H1 (cell line): ENCODE results near the gene CSRP3. TPM values are rescaled to one million over a fixed set of nuclear protein-coding genes. Genes with fewer than 3 reads are reported as not detected.

Experiments
- CTCF ChIA-PET: fragments of 300-600 bp; sonication (Branson Sonifier 250); formaldehyde crosslinking; loops from one replicate; lab custom pipeline; 2021; ENCODE audit not compliant: partially characterized antibody; lab: Charles Lee
- POLR2A ChIA-PET: fragments of 300-600 bp; sonication (Branson Sonifier 250); formaldehyde crosslinking; loops from one replicate; lab custom pipeline; 2021; ENCODE audit warnings: inconsistent platforms; ENCODE audit not compliant: partially characterized antibody; lab: Charles Lee
- DNase-seq, 2 experiments: peaks; one replicate each; pipeline versions ENCODE4 v3.0.0 to v3.0.0-alpha.2; 2010 to 2022; ENCODE audit warnings: low spot score in 2 of 2, low read depth in 1 of 2, mixed read lengths in 1 of 2
- FAIRE-seq: peaks from 2 replicates; lab custom pipeline; 2011; peaks lifted over from hg19 to GRCh38; lab: Jason Lieb, UNC
- H2AFZ ChIP-seq: 2 replicates; pipeline ENCODE4 v1.8.1; 2012; ENCODE audit warnings: low read length, inconsistent platforms
- H2AK5ac ChIP-seq: 2 replicates; pipeline ENCODE4 v1.6.1; 2013; ENCODE audit warnings: low read depth, low read length
- H2BK120ac ChIP-seq: replicated peaks from 2 replicates; pipeline ENCODE3; 2013; ENCODE audit warnings: low read depth, low read length, inconsistent platforms
- H2BK12ac ChIP-seq: 2 replicates; pipeline ENCODE4 v1.6.1; 2013; ENCODE audit warnings: low read depth, low read length
- H2BK15ac ChIP-seq: 2 replicates; pipeline ENCODE4 v1.6.1; 2013; ENCODE audit warnings: low read length
- H2BK20ac ChIP-seq: 2 replicates; pipeline ENCODE4 v1.6.1; 2013; ENCODE audit warnings: low read length
- H2BK5ac ChIP-seq: 2 replicates; pipeline ENCODE4 v1.6.1; 2013; ENCODE audit warnings: low read depth, low read length
- H3K14ac ChIP-seq: 2 replicates; pipeline ENCODE4 v1.6.1; 2013; ENCODE audit warnings: inconsistent platforms; ENCODE audit not compliant: insufficient read length
- H3K18ac ChIP-seq: 2 replicates; pipeline ENCODE4 v1.6.1; 2013; ENCODE audit warnings: low read length; ENCODE audit errors: extremely low read depth
- H3K23ac ChIP-seq: 2 replicates; pipeline ENCODE4 v1.6.1; 2013; ENCODE audit warnings: inconsistent platforms; ENCODE audit not compliant: insufficient read length
- H3K23me2 ChIP-seq: 2 replicates; pipeline ENCODE4 v1.6.1; 2013; ENCODE audit warnings: low read depth, low read length
- H3K27ac ChIP-seq: 2 replicates; pipeline ENCODE4 v1.6.1; 2011; ENCODE audit warnings: low read depth, low read length, inconsistent platforms
- H3K27me3 ChIP-seq, 4 experiments: replicated peaks in 1 of 4; 1 replicate in 1 of 4; 2 replicates in 3 of 4; pipeline versions ENCODE4 v1.6.1 to v1.8.1; 2011 to 2013; ENCODE audit warnings: low read length in 3 of 4, mild to moderate bottlenecking in 3 of 4, inconsistent platforms in 2 of 4, mixed read lengths in 2 of 4, moderate library complexity in 1 of 4; ENCODE audit not compliant: control insufficient read depth in 3 of 4, insufficient read depth in 3 of 4; ENCODE audit errors: extremely low read depth in 1 of 4
- H3K36me3 ChIP-seq, 4 experiments: 2 replicates each; pipeline versions ENCODE4 v1.6.1 to v1.8.1; 2011 to 2013; ENCODE audit warnings: mild to moderate bottlenecking in 4 of 4, low read length in 3 of 4, moderate library complexity in 2 of 4, control low read depth in 1 of 4, inconsistent platforms in 1 of 4; ENCODE audit not compliant: insufficient read depth in 4 of 4, control insufficient read depth in 2 of 4
- H3K4ac ChIP-seq: replicated peaks from 2 replicates; pipeline ENCODE3; 2013; ENCODE audit warnings: low read length, low read depth, mixed read lengths, inconsistent platforms; ENCODE audit not compliant: insufficient read length
- H3K4me1 ChIP-seq, 4 experiments: replicated peaks in 1 of 4; 1 replicate in 1 of 4; 2 replicates in 3 of 4; pipeline versions ENCODE4 v1.6.1 to v1.8.1; 2011 to 2013; ENCODE audit warnings: low read length in 3 of 4, inconsistent platforms in 2 of 4, mixed read lengths in 1 of 4; ENCODE audit not compliant: insufficient read depth in 4 of 4, control insufficient read depth in 3 of 4
- H3K4me2 ChIP-seq, 2 experiments: 2 replicates each; pipeline versions ENCODE4 v1.6.1 to v1.8.1; 2011 to 2013; ENCODE audit warnings: low read depth in 2 of 2, low read length in 2 of 2, control low read depth in 1 of 2, inconsistent platforms in 1 of 2, mild to moderate bottlenecking in 1 of 2; ENCODE audit not compliant: insufficient read depth in 1 of 2
- H3K4me3 ChIP-seq, 4 experiments: fragments of 200-600, 300-600 bp in 1 of 4; sonication (generic), shearing (Covaris generic), sonication (Bioruptor Twin) in 1 of 4; 2 replicates each; pipeline versions ENCODE4 v1.5.1 to v1.8.1; 2011 to 2016; ENCODE audit warnings: low read length in 4 of 4, low read depth in 3 of 4, control low read depth in 2 of 4, inconsistent platforms in 2 of 4, mild to moderate bottlenecking in 2 of 4, mixed read lengths in 1 of 4, moderate library complexity in 1 of 4; ENCODE audit not compliant: insufficient read depth in 2 of 4; ENCODE audit errors: extremely low read depth in 1 of 4
- H3K56ac ChIP-seq: replicated peaks from 2 replicates; pipeline ENCODE3; 2013; ENCODE audit warnings: low read depth, mild to moderate bottlenecking, mixed read lengths, low read length, inconsistent platforms; ENCODE audit not compliant: insufficient read length
- H3K79me1 ChIP-seq: 2 replicates; pipeline ENCODE4 v1.6.1; 2013; ENCODE audit warnings: low read depth, low read length, control low read depth
- H3K79me2 ChIP-seq, 2 experiments: 2 replicates each; pipeline versions ENCODE4 v1.6.1 to v1.8.1; 2012 to 2013; ENCODE audit warnings: low read length in 2 of 2, mild to moderate bottlenecking in 2 of 2, inconsistent platforms in 1 of 2; ENCODE audit not compliant: insufficient read depth in 2 of 2, control insufficient read depth in 1 of 2
- H3K9ac ChIP-seq, 4 experiments: replicated peaks in 1 of 4; 1 replicate in 1 of 4; 2 replicates in 3 of 4; pipeline versions ENCODE4 v1.6.1 to v1.8.1; 2011 to 2013; ENCODE audit warnings: low read depth in 3 of 4, low read length in 3 of 4, control low read depth in 2 of 4, mild to moderate bottlenecking in 2 of 4, moderate library complexity in 2 of 4, inconsistent platforms in 1 of 4; ENCODE audit errors: extremely low read depth in 1 of 4
- H3K9me3 ChIP-seq, 2 experiments: 2 replicates each; pipeline versions ENCODE4 v1.6.1 to v1.8.1; 2012 to 2013; ENCODE audit warnings: mild to moderate bottlenecking in 2 of 2, moderate library complexity in 2 of 2, control low read depth in 1 of 2, inconsistent platforms in 1 of 2, low read depth in 1 of 2, low read length in 1 of 2, mixed read lengths in 1 of 2; ENCODE audit not compliant: insufficient read depth in 2 of 2
- H4K20me1 ChIP-seq, 2 experiments: replicated peaks in 1 of 2; 2 replicates each; pipeline versions ENCODE3 to v1.8.1; 2011 to 2013; ENCODE audit warnings: inconsistent platforms in 2 of 2, low read length in 2 of 2, mild to moderate bottlenecking in 1 of 2; ENCODE audit not compliant: insufficient read depth in 2 of 2, control insufficient read depth in 1 of 2
- H4K5ac ChIP-seq: 2 replicates; pipeline ENCODE4 v1.6.1; 2013; ENCODE audit warnings: low read length, low read depth, mixed read lengths, inconsistent platforms; ENCODE audit not compliant: insufficient read length
- H4K8ac ChIP-seq: 2 replicates; pipeline ENCODE4 v1.8.0; 2013; ENCODE audit warnings: mild to moderate bottlenecking, moderate library complexity, low read length, inconsistent platforms; ENCODE audit not compliant: insufficient read depth; ENCODE audit errors: extremely low read depth
- H4K91ac ChIP-seq: replicated peaks from 2 replicates; pipeline ENCODE3; 2013; ENCODE audit warnings: low read length, mixed read lengths, inconsistent platforms; ENCODE audit not compliant: insufficient read length
- RAD21 ChIP-seq, 2 experiments: IDR thresholded peaks in 1 of 2; conservative IDR thresholded peaks in 1 of 2; 2 replicates each; pipeline ENCODE4 v1.6.1; 2011; ENCODE audit warnings: low read depth in 2 of 2, low read length in 2 of 2, improper control_type of control experiment in 1 of 2, inconsistent platforms in 1 of 2, mild to moderate bottlenecking in 1 of 2, moderate library complexity in 1 of 2
- RXRA ChIP-seq: IDR thresholded peaks from 2 replicates; pipeline ENCODE4 v1.6.1; 2011; ENCODE audit warnings: low read depth, mild to moderate bottlenecking, low read length, moderate library complexity; ENCODE audit not compliant: insufficient read depth
- SIN3A ChIP-seq, 2 experiments: IDR thresholded peaks in 1 of 2; conservative IDR thresholded peaks in 1 of 2; 2 replicates each; pipeline ENCODE4 v1.6.1; 2011 to 2012; ENCODE audit warnings: low read length in 2 of 2, improper control_type of control experiment in 1 of 2, low read depth in 1 of 2, mild to moderate bottlenecking in 1 of 2
- SIX5 ChIP-seq: IDR thresholded peaks from 2 replicates; pipeline ENCODE4 v1.6.1; 2011; ENCODE audit warnings: mild to moderate bottlenecking, low read depth, low read length
- SP1 ChIP-seq: IDR thresholded peaks from 2 replicates; pipeline ENCODE4 v1.6.1; 2011; ENCODE audit warnings: low read depth, low read length
- TBP ChIP-seq: IDR thresholded peaks from 2 replicates; pipeline ENCODE4 v1.6.1; 2011; ENCODE audit warnings: low read depth, low read length, improper control_type of control experiment
- TCF12 ChIP-seq: IDR thresholded peaks from 2 replicates; pipeline ENCODE4 v1.6.1; 2011; ENCODE audit warnings: low read depth, mild to moderate bottlenecking, low read length
- TEAD4 ChIP-seq: IDR thresholded peaks from 2 replicates; pipeline ENCODE4 v1.6.1; 2012; ENCODE audit warnings: low read depth, low read length, inconsistent platforms, mixed read lengths
- WGBS, 2 experiments: shearing (Covaris generic) in 1 of 2; methylation state at CpG; one replicate each; pipeline versions ENCODE4 v1.1.6 to v1.1.7; 2013 to 2015; ENCODE audit warnings: low lambda C conversion rate in 2 of 2, mixed read lengths in 2 of 2, inconsistent platforms in 1 of 2, low coverage in 1 of 2, missing lambda C conversion rate in 1 of 2; ENCODE audit not compliant: insufficient replicate concordance in 2 of 2, insufficient coverage in 1 of 2, insufficient read length in 1 of 2; ENCODE audit errors: extremely low coverage in 1 of 2, missing lambda C conversion rate in 1 of 2; 5-methylcytosine and 5-hydroxymethylcytosine counted together
- polyA plus RNA-seq, 7 experiments: library from polyadenylated mRNA; depleted of rRNA in 3 of 7; stranded (reverse) in 5 of 7; unstranded in 2 of 7; fragments of >200 nt in 5 of 7; fragments of 200-250 nt in 2 of 7; gene quantifications; 1 replicate in 5 of 7; 2 replicates in 1 of 7; 4 replicates in 1 of 7; pipeline versions ENCODE4 v1.2.1 to v1.2.3, GENCODE V29; 2011 to 2013; ENCODE audit warnings: missing spikeins in 2 of 7, mixed read lengths in 2 of 7
- total RNA-seq: library from RNA; stranded (reverse); fragmentation: NEBNext Ultra II Directional; extraction: Animal tissue kit (Norgen Biotek cat#: 25700); gene quantifications from 2 replicates; pipeline ENCODE4 v1.2.1, GENCODE V29; 2021
- TF ChIP-seq, protein P1 (sequence below): IDR thresholded peaks from 2 replicates; pipeline ENCODE4 v1.6.1; 2012; ENCODE audit warnings: low read length, inconsistent platforms
- TF ChIP-seq, protein P2 (sequence below), 3 experiments: IDR thresholded peaks; 1 replicate in 2 of 3; 2 replicates in 1 of 3; pipeline versions ENCODE4 v1.5.1 to v1.6.1; 2011; ENCODE audit warnings: low read length in 3 of 3, mild to moderate bottlenecking in 3 of 3, inconsistent platforms in 2 of 3, low read depth in 1 of 3, moderate library complexity in 1 of 3; ENCODE audit not compliant: insufficient read depth in 1 of 3; ENCODE audit errors: control extremely low read depth in 1 of 3

CSRP3 gene
- total and polyA plus RNA-seq, 2 of the 8 experiments (the other 6 are each of a cell fraction or from before 2014, with no cell fraction given): not detected

DNA sequence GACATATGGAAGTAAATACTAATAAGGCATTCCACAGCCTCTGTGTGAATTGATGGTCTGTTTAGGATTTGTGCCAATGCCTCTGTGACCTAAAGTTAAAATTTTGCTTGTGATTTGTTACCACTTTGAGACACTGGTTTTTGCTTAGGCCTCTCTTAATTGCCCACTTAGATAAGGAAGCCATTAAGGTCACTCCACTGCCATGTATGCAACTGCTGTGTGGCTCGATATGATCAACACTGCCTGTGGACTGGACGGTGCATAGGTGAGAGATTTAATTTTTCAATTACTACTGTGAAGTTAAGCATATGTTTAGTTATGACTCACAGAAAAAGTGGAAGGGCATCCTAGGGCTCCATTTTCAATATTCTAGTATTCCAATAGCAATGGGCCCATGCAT is 36.9 kb downstream of the CSRP3 start:
- no peaks in the 10 kb centered on the region for H3K23me2 ChIP-seq
- DNase-seq: no peak
- H3K27ac ChIP-seq: no peak overlapping the region
- H3K56ac ChIP-seq: no peak overlapping the region
- peaks cover 0 to 1% (median 0%) of the 10 kb centered on the region in 4 experiments; a peak in 1 of 7 replicates for H3K27me3 ChIP-seq
- H3K4me1 ChIP-seq: no peaks in the 10 kb centered on the region
- H2BK20ac ChIP-seq: no peak overlapping the region
- no peak overlapping the region for H2BK5ac ChIP-seq
- H3K4me2 ChIP-seq: no peak overlapping the region
- H3K23ac ChIP-seq: no peak overlapping the region
- WGBS, 2 experiments: 98% methylated on average over 2 of the region's 2 CpGs; no CpG with 5 or more reads in 1 of the 2 experiments
- no peak for FAIRE-seq
- H3K4me3 ChIP-seq: no peak overlapping the region
- no peaks in the 10 kb centered on the region for H3K9me3 ChIP-seq
- H3K9ac ChIP-seq: no peak overlapping the region
- H2BK120ac ChIP-seq: no peak overlapping the region
- H3K14ac ChIP-seq: no peak overlapping the region
- H4K8ac ChIP-seq: no peak overlapping the region
- no peak overlapping the region for H3K18ac ChIP-seq
- H3K4ac ChIP-seq: no peak overlapping the region
- no peak overlapping the region for H2BK12ac ChIP-seq
- no peak overlapping the region for H4K91ac ChIP-seq
- no peak overlapping the region for H2BK15ac ChIP-seq
- no peak overlapping the region for H2AFZ ChIP-seq
- H3K36me3 ChIP-seq: peaks cover 4 to 52% (median 21%) of the 10 kb centered on the region in 4 experiments; a peak in 7 of 8 replicates
- POLR2A ChIA-PET: no interaction called here
- H2AK5ac ChIP-seq: no peak overlapping the region
- CTCF ChIA-PET: no interaction called here
- no peaks in the 10 kb centered on the region for H3K79me2 ChIP-seq
- peaks cover 0 to 1% of the 10 kb centered on the region in 2 experiments for H4K20me1 ChIP-seq
- H3K79me1 ChIP-seq: no peaks in the 10 kb centered on the region
- no peak overlapping the region for H4K5ac ChIP-seq
- no peak for TF ChIP-seq TEAD4
- TF ChIP-seq TCF12: no peak
- TF ChIP-seq SP1: no peak
- TF ChIP-seq, protein P1, sequence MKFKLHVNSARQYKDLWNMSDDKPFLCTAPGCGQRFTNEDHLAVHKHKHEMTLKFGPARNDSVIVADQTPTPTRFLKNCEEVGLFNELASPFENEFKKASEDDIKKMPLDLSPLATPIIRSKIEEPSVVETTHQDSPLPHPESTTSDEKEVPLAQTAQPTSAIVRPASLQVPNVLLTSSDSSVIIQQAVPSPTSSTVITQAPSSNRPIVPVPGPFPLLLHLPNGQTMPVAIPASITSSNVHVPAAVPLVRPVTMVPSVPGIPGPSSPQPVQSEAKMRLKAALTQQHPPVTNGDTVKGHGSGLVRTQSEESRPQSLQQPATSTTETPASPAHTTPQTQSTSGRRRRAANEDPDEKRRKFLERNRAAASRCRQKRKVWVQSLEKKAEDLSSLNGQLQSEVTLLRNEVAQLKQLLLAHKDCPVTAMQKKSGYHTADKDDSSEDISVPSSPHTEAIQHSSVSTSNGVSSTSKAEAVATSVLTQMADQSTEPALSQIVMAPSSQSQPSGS: no peak
- TF ChIP-seq, protein P2, sequence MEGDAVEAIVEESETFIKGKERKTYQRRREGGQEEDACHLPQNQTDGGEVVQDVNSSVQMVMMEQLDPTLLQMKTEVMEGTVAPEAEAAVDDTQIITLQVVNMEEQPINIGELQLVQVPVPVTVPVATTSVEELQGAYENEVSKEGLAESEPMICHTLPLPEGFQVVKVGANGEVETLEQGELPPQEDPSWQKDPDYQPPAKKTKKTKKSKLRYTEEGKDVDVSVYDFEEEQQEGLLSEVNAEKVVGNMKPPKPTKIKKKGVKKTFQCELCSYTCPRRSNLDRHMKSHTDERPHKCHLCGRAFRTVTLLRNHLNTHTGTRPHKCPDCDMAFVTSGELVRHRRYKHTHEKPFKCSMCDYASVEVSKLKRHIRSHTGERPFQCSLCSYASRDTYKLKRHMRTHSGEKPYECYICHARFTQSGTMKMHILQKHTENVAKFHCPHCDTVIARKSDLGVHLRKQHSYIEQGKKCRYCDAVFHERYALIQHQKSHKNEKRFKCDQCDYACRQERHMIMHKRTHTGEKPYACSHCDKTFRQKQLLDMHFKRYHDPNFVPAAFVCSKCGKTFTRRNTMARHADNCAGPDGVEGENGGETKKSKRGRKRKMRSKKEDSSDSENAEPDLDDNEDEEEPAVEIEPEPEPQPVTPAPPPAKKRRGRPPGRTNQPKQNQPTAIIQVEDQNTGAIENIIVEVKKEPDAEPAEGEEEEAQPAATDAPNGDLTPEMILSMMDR (IDR thresholded peaks at IDR 0.05; ENCODE audit: control extremely low read depth in 1 of 3, insufficient read depth in 1 of 3, low read depth in 1 of 3, low read length in 3 of 3): no peak
- no peak for TF ChIP-seq SIN3A (conservative IDR thresholded peaks at IDR 0.05 in 1 of 2, IDR thresholded peaks at IDR 0.05 in 1 of 2; ENCODE audit: low read depth in 1 of 2, low read length in 2 of 2)
- TF ChIP-seq SIX5: no peak
- TF ChIP-seq RXRA: no peak
- no peak for TF ChIP-seq TBP
- TF ChIP-seq RAD21 (IDR thresholded peaks at IDR 0.05 in 1 of 2, conservative IDR thresholded peaks at IDR 0.05 in 1 of 2; ENCODE audit: low read depth in 2 of 2, low read length in 2 of 2): no peak
